HG02642 (cell line): Measurements from ENCODE around the gene LCNL1.
"Not testable (repeated sequence)": the region's sequence is repeated elsewhere in the genome, so short reads cannot be mapped to it uniquely, and the experiment has no call there.

Source experiments
- ATAC-seq: cut with Tn5 transposase; IDR thresholded peaks from one replicate; pipeline ENCODE4 v1.9.1; 2021; ENCODE audit warnings: mild to moderate bottlenecking; ENCODE audit not compliant: unreplicated experiment, poor library complexity

LCNL1 gene

DNA sequence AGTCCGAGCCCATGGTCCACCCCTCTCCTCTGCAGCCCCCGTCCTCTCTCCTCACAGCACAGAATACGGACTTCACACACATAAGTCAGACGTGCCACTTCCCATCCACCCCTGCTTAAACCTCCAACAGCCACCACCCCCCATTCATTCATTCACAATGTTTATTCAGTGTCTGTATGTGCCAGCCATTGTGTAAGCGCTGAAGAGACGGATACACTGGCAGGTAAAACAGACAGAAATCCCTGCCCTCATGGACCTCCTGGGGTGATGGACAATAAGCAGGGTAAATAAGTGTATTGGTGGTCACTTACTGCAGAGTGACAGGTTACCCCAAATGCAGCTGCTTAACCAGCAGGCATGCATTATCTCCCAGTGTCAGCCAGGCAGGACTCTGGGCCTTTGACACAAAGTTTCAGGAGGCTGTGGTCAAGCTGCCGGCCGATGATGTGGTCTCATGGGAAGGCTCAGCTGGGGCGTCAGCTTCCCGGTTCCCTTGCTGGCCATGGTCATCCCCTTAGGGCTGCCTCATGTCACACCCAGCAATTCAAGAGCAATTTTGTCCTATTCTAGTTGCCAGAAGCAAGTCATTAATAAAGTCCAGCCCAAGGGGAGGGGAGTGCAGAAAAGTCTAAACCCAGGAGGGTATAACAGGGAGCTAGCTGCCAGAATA, 7.6 kb downstream of the LCNL1 start:
- ATAC-seq = no peak

DNA sequence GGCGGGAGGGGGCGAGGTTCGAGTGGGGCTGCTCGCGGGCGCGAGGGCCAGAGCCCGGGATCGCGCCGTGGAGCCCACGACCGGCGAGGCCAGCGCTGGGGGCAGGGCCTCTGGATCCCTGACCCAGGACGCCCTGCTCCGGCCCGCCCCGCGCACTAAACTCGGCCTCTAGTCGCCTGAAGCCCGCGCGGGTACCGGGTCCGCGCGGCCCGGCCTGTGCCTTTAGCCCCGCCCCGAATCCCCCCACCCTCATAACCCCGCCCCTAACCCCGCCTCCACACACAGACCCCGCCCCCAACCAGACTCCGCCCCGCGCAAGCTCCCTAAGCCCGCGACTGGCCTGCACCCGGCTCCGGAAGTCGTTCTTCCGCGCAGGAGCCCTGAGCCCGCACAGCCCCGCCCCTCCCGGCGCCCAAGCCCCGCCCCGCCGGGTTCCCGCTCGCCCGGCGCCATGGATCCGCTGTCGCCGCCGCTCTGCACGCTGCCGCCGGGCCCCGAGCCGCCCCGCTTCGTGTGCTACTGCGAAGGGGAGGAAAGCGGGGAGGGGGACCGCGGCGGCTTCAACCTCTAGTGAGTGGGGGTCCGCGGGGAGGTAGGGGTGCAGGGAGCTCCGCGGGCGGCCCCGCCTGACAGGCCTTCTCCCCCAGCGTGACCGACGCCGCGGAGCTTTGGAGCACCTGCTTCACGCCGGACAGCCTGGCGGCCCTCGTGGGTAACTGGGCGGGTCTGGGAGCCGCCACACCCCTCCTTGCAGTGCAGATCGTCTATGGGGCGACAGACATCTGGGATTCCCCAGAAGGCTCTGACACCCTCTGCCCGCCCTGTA, 9.4 kb downstream of the LCNL1 start, which contains the start of gene PAXX:
Gene PAXX, plus strand, starts transcription at position 430 of the 826 bp plus-strand sequence. Its CDS starts 22 bp downstream, at position 452.
- peak; percentile 85 for ATAC-seq

DNA sequence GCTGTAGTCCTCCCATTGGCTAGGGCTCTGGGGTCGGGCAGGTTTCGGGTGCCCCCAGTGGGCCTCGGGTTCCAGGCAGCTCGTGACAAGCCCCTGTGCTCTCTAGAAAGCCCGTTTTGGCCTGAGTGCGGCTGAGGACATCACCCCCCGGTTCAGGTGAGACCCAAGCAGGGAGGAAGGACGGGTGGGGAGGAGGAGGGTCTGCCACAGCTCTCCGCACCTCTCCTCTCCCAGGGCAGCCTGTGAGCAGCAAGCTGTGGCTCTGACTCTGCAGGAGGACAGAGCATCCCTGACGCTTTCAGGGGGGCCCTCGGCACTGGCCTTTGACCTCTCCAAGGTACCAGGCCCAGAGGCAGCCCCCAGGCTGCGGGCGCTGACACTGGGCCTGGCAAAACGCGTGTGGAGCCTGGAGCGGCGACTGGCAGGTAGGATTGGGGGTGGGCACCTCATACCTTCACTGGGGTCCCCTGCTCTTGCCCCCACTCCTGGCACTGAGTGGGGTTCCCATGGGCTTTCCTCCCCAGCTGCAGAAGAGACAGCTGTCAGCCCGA, 10.1 kb downstream of the LCNL1 start:
- no peak for ATAC-seq

GRCh38 chr9:136994180-136994887, 11.5 kb downstream of the LCNL1 start:
- no peak for ATAC-seq

DNA sequence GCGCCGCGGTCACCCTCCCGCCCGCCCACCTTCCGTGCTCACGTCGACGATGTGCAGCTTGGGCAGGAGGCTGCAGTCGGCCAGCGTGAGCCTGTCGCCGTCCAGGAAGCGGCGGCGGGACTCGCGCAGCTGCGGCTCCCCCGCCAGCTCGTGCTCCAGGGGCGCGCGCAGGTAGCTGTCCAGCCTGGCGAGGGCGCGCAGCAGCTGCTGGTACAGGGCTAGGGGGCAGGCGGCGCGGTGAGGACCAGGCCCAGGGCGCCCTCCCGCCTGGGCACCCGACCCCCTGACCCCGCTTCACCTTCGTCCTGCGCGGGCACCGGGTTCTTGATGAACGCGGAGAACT, 12.1 kb downstream of the LCNL1 start:
- ATAC-seq = no peak

DNA sequence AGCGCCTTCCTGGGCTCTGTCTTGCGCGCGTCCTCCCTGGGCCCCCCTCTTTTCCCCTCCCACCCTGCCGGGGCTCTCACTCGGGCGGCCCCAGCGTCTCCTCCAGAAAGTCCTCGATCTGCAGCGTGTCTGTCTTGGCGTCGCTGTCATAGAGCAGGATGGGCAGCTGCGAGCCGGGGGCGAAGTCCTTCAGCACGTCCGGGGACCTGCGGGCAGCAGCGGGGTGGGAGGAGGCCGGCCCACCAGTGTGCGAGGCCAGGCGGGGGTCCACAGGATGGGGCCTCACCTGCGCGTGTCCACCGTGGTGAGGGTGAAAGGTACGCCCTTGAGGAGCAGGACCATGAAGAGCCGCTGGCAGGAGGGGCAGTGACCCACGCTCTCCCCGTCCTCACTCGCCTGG, 12.6 kb downstream of the LCNL1 start:
- ATAC-seq = no peak

GRCh38 chr9:136995772-136996311, 13.0 kb downstream of the LCNL1 start:
- no peak for ATAC-seq

GRCh38 chr9:136996361-136997292, 13.8 kb downstream of the LCNL1 start, which contains the start of gene CLIC3:
CLIC3 (minus strand) TSS chr9:136996568; CDS start chr9:136996543, 25 bp downstream.
- ATAC-seq = no peak

GRCh38 chr9:136997371-136997770, 14.6 kb downstream of the LCNL1 start:
- no peak for ATAC-seq

DNA sequence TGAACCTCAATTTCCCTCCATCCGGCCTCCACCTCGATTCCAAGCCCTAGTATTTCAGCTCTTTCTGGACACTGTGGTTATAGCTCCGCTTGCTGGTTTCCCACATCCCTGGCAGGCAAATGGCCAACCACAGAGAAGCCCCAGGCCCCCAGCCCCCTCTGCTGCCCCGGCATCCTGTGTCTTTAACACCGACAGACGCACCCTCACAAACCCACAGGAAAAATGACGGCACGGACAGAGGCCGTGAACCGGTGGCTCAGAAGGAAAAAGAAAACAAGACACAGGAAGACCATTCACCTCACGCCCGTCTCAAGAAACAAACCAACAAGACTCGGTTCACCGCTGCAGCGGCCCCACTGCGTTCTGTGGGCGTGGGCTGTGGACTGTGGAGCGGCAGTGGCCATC, 15.0 kb downstream of the LCNL1 start:
- ATAC-seq = no peak

GRCh38 chr9:137000177-137000930, 17.6 kb downstream of the LCNL1 start:
- ATAC-seq = peak; percentile 72

DNA sequence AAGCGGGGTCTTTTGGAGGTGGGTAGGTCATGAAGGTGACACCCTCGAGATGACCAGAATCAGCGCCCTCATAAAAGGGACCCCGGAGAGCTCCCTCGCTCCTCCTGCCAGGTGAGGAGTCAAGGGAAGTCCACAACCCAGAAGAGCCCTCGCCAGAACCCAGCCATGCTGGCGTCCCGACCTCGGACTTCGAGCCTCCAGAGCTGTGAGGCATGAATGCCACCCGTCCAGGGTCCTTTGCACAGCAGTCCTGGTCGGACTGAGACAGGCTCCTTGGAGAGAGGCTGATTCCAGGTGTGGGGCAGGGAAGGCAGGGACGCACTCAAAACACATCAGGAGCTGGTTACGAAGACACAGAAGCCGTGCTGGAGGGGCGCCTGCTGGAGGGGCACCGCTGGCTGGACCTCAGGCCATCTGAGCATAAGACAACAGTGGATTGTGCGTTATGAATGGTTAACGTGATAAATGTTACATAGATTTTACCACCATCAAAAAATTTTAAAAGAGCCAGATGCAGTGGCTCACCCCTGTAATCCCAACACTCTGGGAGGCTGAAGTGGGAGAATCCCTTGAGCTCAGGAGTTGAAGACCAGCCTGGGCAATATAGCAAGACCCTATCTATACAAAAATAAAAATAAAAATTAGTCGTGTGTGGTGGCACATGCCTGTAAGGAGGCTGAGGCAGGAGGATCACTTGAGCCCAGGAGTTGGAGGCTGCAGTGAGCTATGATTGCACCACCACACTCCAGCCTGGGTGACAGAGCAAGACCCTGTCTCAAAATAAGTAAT, 19.3 kb downstream of the LCNL1 start:
- ATAC-seq = no peak

- no peak for ATAC-seq
Observed at GRCh38 chr9:137002646-137003041, 19.9 kb downstream of the LCNL1 start.

- ATAC-seq = not testable (repeated sequence)
Observed at GRCh38 chr9:137004285-137004684, 21.5 kb downstream of the LCNL1 start.

- no peak for ATAC-seq
Observed at GRCh38 chr9:137006116-137007003, 23.6 kb downstream of the LCNL1 start.

DNA sequence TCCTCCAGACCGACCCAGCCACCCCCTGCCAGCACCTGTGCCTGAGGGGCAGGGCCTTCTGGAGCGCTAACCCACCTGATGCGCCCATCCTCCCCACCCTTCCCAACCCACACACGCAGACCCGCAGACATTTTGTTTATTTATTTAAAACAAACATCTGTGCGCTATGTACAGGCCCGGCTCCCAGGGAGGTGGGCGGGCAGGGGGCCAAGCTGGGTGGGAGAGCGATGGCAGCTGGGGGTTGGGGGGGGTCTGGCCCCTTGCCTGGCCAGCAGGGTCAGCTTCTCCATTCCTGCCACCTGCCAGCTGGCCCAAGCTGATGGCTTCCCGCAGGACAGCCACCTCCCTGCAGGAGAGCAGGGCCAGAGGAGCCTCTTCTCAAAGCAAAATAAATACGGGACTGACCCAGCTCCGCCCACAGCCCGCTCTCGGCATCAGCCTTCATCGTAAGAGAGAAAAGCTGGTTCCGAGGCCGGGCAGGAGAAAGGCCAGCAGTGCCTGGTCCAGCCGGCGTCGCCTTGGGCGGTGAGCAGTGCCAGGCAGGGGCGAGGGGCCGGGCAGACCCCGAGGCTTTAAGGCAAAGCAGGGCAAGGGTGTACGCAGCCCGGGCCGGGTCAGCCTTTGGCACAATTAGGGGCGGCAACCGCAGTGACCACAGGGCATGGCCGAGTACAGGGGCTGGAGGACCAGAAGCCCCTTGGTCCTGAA, 24.5 kb downstream of the LCNL1 start:
- ATAC-seq = no peak
